GM18511 (cell line): ENCODE results near the gene CELF4.

ENCODE experiments used
- ATAC-seq: cut with Tn5 transposase; IDR thresholded peaks from one replicate; pipeline ENCODE4 v1.9.1; 2021; ENCODE audit warnings: mild to moderate bottlenecking, moderate library complexity; ENCODE audit not compliant: unreplicated experiment

The CELF4 gene

DNA sequence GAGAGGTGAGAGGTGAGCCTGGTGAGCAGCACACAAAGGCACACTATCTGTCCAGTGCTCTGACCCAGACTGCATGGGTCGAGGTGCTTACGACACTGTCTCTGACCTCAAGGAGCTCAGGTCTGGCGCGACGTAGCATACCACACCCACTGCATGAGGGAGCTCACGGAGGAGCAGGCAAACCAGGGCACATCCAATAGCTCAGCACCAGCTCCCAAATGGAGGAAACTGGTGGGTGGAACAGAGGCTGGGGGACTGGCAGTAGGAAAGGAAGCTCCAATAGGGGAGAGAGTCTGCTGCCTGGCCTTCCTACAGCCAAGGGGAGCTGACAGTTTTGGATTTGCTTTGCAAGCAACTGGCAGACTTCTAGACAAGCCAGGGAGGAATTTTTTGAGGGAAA, 36.3 kb downstream of the CELF4 start:
- no peak for ATAC-seq

DNA sequence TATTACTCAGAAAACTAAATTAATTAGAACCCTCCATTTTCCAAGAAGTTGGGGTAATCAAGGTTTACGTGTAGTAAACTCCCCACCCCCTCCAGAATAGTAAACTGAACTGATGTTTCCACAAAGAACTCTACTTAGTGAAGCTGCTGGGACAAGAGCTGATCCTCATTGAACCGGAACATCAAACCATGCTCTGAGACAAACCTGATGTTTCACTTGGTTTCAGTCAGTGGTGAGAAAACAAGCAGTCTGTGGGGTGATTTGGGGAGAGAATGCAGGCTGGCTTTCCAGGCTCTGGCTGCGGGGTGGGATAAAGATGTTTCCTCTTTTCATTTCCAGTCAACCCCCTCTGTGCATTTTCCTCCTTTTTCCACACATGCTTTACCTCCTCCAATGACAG, 38.2 kb downstream of the CELF4 start:
- ATAC-seq = no peak

DNA sequence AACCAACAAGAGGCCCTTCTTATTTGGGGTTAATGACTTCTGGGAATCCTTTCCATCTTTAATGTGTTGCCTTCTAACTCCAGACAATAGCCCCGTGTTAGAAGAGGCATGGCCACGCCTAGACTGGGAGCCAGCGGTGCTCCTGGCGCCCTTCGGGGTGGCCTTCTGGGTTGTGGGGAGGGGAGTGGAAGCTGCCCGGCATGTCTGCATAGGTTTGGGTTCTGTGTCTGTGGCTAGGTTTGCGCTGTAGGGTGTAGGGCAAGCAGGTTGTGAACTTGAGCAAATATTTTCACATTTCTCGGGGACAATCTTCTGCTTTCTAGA, 40.4 kb downstream of the CELF4 start:
- no peak for ATAC-seq

DNA sequence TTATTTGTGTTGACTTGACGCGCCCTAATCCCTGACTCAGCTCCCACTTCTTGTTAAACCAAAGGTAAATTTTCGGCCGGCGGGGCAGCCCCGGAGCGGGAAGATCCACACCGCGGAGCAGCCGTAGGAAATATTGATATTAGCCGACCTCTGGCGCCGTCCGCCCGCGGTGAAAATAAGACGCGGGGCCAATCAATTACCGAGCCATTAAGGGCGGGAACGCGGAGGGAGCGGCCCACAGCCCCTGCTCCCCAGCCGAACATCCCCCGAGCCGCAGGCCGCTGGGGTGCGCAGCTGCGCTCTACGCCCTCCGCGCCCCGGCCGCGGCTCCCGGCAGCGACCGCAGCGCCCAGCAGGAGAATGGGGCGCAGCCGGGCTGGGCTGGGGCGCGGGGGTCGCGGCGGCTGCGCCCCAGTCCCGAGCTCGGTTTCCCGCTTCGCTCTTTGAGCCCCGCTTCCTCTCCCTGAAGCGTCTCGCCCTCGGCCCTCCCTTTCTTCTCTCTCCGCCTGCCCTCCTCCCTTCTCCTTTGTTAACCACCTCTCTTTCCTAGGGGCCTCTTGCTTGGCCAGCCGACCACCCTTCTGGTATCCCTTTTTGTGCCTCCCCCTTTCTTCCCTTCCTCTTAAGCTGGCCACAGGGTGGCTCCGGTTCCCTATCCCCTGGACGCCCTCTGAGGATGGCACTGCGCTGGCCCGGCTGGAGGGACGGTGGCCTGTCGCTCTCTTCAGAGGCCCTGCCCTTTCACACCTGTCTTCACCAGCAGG, 40.9 kb downstream of the CELF4 start:
- ATAC-seq = no peak

DNA sequence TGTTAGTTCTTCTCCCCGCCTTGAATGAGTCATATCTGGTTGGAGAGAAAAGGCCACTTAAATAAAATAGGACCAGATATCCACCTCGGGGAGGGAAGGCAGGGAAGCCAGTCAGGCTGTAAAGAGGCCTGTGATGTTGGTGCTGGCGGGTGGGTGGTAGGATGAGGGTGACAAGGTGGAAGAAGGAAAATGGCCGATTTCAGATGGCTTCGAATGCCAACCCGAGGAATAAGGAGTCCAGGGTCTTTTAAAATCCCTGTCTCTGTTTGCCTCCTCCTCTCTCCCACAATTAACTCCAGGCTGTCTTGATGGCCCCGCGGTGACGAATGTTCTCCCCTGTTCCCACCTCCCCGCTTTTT, 41.5 kb downstream of the CELF4 start:
- no peak for ATAC-seq

DNA sequence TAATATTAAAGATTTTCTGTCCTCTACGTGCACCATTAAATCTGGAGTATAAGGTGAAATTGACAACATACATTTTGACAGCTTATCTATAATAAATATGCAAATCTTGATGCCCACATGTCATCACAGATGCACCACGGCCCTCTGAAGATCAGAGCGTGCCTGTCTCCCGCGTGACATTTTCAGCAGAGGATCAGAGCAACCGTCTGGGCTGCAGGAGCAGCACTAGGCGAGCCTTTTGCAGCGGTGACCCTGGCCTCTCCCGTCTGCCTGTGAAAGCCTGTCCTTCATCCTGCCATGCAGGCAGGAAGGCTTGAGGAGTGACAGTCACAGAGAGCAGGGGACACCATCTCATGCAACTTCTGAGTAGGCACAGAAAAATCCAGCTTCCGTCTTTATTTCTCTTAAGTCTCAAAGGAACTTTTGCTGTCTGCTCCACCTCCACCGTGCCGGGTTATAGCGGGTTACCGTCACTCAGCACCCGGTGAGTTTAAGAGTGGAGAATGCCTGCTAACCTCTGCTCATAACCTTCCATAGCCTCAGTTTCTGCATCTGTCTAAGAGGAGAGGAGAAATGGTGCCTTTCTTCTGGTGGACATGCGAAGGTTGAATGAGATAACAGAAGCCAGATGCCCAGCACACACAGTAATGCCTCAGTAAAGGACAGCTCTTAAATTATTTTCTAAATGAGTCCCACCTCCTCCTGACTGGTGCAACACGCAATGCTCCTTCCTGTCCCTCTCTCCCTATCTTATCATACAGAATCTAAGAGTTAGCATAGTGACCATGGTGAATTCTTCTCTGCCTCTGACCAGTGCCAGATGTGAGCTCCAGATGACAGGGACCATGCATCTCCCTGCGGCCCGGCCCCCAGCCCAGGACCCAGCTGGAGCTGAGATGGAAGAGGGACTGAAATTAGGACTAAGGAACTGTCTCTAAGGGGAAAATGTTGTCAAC, 43.8 kb downstream of the CELF4 start:
- ATAC-seq = no peak

DNA sequence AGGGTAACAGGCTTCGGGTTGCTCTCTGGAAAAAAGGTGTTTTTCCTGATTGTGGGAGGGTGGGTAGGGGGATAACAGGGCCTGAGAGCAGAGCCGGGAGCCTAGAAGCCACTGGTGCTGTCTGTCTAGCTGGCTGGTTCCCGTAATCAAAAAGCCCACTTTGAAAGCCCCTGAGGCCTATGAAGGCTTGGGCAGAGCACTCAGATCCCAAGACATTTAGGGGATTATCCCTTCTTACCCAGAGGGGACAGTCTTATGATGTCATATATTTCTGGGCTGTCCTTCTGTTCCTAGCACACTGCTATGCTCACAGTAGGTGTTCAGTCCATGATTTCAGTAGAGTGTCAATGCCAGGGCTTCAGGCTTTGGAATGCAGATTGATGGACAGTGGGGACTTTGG, 45.1 kb downstream of the CELF4 start:
- ATAC-seq = no peak

DNA sequence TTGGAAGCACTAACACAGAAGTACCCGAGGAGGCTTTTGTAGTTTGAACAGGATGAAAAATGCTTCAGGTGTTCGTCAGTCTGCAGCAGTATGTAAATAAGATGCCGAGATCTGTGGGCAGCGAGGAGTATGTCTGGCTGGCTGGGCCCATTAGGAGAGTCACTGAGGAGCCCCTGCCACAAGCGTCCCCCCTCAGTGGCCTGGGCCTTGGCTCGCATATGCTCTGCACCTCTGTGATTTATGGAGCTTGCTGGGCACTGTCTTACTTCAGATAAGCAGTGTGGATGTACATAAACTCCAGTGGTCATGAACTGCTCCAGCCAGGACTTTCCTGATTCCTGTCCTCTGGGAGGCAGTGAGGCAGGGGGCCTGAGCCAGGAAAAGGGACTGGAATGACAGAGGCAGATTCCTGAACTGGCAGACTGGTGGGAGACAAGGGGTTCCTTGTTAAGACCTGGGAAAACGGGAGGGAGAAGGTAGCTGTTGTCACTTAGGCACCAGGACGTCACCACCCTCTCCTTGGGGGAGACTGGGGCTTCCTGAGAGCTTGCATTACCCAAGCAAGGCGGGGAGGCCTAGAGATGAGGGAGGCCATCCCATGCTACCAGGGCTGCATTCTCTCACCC, 46.0 kb downstream of the CELF4 start:
- no peak for ATAC-seq

DNA sequence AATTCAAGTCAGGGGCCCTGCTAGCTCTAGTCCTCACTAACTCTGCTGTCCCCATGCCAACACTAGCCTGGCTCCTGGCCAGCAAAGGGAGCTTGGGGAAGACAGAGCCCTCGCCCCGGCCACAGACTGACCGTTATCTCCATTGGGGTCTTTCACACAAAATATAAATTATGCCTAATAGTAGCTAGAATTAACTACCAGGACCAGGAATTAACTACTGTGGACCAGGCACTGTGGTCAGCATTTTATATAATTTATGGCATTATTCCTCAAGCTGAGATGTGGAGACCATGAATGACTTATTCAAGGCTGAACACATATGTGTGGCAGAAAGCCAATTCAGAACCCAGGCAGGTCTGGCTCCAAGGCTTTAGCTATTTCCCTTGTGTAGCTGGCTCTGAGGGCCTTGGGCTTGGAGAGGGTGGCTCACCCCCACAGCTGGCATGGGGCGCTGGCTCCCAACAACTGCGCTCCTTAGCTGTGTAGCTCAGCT, 49.2 kb downstream of the CELF4 start:
- no peak for ATAC-seq

DNA sequence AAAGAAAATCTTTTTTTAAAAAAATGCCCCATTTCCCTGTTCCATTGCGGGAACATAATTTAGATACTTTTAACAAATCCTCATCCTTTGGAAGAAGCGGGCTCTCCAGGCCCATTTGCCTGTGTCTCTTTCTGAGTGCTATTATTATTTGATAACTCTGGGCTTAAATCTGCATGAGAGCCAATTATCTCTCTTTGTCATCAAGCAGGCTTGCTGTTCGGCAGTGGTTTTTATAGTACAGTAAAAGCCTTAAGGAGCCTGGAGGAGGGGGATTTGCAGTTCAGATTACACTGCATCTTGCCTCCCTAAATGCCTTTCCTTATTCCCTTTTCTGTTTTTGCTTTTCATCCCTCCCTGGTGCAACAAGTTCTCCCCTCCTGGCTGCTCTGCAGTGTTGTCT, 50.6 kb downstream of the CELF4 start:
- ATAC-seq = no peak

DNA sequence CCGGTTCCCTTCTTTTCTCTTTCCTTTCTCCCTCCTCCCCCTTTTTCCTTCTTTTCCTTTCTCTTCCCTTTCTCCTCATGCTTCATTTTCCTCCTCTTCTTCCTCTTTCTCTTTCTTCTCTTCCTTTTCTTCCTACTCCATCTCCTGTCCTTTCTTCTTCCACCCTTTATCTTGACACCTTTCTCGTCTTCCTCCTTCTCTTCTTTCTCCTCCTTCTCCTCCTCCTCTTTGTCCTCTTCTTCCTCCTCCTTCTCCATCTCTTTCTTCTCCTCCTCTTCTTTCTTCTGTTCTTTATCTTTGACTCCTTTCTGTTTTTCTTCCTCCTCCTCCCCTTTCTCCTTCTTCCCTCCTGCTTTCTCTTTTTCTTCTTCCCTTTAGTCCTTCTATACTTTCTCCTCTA, 53.2 kb downstream of the CELF4 start:
- ATAC-seq = no peak

DNA sequence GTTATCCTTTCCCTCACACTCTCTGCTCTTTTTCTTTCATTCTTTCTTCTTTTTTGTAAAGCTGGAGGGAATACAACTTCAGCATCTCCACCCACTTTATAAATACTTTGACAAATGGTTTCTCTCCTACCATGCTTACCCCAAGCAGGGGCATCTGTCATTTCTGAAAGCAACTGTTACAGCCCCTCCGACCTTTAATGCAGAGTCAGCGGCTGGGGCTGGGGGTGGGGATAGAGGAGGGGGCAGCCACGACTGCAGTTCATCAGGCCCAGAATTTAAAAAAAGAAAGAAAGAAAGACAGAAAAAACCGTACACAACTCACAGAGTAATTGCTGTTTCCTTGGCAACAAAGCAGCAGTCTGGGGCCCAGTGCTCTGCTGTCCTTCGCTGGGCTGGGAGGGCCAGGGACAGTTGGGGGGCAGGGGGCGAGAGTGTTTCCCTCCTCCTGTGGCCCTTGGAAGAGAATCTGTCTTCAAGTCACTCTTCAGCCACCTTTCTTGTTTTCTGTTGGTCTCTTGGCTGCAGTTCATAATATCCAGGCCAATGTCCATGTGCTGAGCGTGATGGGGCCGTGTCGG, 53.8 kb downstream of the CELF4 start:
- no peak for ATAC-seq

DNA sequence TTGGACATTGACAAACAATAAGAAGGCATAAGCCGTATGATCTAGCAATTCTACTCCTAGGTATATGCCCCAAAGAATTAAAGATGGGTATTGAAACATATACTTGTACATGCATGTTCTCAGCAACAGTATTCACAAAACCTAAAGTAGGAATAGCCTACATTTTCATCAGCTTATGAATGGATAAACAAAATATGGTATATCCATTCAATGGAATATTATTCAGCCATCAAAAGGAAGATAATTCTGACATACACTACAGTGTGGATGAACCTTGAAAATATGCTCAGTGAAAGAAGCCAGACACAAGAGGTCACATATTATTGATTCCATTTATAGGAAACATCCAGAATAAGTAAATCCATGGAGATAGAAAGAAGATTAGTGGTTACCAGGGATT, 56.0 kb downstream of the CELF4 start:
- no peak for ATAC-seq

DNA sequence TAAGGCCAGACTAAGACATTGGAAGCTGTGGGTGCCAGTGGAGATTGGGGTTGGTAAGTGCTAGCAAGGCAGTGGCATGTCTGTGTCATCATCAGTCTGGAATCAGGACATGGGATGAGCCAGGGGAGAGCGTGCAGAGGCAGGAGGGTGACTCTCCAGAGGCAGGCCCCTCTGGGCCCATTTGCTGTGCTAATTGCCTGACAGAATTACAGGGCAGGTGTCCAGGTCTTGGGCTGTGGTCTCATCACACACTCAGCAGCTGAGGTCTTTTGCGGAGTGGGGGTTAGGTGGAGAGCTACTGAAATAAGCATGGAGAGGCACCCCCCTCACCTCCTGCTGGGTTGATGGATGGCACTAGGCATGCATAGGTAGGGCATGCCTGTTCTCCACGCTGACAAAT, 57.4 kb downstream of the CELF4 start:
- ATAC-seq = no peak

DNA sequence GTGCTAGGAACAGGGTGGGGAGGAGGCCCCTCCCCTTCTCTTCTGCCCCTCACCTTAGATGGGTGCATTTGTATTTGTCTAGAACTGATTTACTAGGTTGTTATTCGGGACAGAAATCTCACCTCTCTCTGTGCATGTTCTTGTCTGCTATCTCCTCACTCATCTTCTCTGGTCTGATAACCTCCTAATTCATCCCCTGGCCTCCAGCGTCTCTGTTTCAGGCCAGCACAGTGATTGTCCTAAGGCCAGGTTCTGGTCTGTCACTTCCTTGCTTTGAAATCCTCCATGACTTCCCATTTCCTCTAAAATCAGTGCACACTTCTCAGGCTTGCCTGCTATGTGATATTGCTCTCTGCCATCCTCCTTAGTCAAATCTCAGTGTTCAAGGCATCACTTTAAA, 58.4 kb downstream of the CELF4 start:
- no peak for ATAC-seq

DNA sequence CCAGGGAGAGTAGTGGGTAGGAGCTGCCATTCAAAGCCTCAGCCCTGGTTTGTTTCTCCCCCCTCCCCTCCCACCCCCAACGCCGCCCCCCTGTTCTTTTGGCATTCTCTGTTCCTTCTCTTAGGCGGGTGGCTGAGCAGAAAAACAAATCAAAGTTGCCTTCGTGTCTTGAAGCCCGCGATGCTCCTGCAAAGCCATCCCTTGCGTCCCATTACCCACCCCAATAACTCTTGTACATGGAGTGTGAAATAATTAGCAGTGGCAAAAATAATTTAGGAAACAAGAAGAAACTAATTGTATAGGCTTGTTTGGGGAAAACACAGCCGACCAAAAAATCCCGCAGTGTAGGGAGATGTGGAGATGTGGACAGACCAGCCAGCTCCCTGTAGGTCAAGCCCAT, 59.6 kb downstream of the CELF4 start:
- ATAC-seq = no peak

DNA sequence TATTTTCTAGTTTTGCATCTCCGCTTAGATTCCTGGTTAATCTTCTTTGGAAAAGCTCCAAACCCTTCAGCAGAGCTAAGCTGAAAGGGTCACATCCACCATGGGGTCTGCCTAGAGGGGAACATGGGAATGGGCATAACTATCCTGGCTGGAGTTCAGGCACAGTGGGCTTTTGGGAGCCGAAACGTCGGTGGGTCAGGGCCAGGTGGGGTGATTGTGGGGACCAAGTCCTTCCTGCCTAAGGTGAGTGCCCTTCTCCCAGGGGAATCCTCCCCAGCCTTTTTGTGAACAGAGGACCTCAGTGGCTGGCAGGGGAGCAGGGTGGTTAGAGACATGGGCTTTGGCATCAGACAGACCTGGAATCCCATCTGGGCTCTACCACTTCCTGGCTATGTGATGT, 60.3 kb downstream of the CELF4 start:
- no peak for ATAC-seq

DNA sequence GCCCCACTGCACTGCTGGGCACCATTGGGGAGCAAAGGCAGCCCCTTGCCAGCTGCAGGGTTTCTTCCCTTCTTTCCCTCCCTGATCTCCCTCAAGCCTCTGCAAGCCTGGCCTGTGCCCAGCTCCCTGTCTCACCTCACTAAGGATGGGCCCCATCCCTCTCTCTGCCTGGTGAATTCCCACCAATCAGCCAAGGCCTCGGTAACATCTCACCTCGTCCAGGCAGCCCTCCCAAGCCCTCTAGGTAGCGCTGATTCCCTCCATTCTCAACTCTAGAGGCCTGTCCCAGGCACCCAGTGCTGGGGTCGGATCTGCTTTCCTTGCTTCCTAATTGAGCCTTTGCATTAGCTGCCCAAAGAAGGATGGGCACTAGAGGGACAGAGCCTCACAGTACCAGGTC, 63.0 kb downstream of the CELF4 start:
- no peak for ATAC-seq

DNA sequence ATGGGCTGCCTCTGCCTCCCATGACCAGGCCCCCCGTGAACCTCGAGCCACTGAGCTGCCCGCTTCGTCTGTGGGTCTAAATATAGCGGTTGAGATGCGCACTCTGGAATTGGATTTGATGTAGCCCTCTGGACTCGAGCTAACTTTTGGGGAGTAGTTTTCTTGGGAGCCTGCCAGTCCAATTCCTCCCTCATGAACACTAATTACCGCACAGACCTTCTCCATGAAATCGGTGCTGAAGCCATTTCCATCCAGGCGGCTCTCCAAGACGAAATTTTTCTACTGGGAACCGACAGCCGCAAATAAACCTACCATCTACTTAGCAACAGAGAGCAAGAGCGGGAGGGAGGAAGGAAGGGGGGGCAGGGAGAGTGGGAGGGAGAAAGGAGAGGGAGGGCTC, 63.6 kb downstream of the CELF4 start:
- no peak for ATAC-seq

DNA sequence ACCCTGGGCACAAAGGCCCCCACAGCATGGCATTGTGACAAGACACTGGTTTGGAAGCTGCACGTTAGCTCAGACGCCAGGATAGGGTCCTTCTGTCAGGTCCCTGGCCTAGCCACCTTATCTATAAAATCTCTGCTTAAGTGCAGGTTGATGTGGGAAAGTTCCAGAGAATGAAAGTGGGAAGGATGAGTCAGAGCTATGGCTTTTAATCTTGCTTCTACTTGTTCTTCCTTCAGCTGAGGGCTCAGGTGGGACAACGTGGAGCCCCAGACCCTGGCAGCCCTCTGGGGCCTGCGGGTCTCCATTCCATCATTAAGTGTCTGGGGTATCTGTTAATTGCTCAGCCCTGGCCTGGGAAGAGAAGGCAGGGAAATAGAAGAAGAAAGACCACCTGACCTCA, 64.5 kb downstream of the CELF4 start:
- no peak for ATAC-seq

DNA sequence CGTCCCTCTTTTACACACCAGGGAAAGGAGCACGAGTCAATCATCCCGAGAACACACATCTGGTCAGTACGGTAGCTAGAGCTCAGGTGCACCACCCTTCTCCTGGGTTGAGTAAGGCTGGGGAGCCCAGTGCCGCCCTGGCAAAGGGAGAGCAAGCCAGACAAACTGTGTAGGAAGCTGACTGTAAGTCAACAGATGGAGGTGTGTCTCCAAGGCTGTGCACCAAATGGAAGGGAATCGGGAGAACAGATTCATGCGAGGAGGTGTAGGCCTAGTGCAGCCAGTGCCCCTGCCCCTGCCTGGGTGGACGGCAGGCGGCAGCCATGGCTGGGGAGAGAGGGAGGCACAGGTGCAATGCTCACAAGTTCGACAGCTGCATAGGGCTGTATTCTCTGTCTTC, 65.7 kb downstream of the CELF4 start:
- no peak for ATAC-seq

DNA sequence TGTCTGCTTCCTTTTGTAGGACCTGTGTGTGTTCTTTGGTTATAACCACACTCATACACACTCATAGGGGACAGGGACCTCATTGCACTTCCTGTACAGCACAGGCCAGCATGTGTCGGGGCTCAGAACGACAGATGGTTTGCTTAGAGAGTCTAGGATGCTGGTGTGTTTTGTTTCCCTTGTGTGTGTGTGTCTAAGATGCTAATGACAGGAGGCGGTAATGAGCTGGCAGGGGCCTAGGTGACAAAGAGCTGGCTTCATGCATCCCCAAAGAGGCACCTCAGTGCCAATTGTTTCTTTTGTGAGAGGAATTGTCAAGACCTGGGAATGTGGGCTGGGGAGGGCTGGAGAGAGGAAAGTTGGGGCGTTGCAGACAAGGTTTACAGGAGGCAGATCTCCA, 66.6 kb downstream of the CELF4 start:
- no peak for ATAC-seq
